Activated T-cell treated with anti-CD3 and anti-CD28 coated beads for 24 hours (primary cell): ENCODE results near the gene PLEKHG3.

Source experiments
- DNase-seq: peaks from one replicate; pipeline ENCODE4 v3.0.0-alpha.2; 2020; ENCODE audit warnings: low read depth

The PLEKHG3 gene

GRCh38 chr14:64726585-64726890, 22.3 kb downstream of the PLEKHG3 start:
- DNase-seq = no peak

GRCh38 chr14:64727551-64728071, 23.4 kb downstream of the PLEKHG3 start:
- no peak for DNase-seq

- no peak for DNase-seq
These were observed 23.9 kb downstream of the PLEKHG3 start for GRCh38 chr14:64728106-64728505.

GRCh38 chr14:64728856-64729255, 24.6 kb downstream of the PLEKHG3 start:
- DNase-seq = no peak

GRCh38 chr14:64729386-64730060, 25.3 kb downstream of the PLEKHG3 start:
- DNase-seq = no peak

GRCh38 chr14:64730061-64730440, 25.8 kb downstream of the PLEKHG3 start:
- DNase-seq = no peak

DNA sequence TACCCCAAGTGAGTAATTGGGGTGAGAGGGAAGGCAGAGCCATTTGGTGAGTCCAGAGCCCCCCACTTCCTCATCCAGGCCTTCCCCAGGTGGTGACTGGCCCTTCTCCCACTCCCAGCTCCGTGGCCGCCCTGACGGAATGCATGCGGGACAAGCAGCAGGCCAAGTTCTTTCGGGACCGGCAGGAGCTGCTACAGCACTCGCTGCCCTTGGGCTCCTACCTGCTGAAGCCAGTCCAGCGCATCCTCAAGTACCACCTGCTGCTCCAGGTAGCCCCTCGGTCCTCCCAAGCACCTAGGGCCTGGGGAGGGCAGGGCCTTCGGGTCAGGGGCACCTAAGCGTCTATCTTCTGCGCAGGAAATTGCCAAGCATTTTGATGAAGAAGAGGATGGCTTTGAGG, 26.5 kb downstream of the PLEKHG3 start:
- no peak for DNase-seq

DNA sequence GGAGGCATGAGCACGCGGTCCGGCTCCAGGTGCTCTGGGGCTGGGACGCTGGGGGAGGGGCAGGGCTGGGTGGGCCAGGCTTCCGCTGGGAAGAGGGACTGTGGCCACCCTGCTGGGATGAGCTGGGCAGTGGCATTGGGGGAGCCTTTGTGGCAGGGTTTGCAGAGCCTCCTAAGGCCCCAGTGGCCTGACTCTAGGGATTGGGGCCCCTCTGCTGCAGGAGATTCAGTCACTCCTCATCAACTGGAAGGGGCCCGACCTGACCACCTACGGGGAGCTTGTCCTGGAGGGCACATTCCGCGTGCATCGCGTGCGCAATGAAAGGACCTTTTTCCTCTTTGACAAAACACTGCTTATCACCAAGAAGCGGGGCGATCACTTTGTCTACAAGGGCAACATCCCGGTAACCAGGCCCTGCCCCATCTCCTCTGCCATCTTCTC, 26.9 kb downstream of the PLEKHG3 start:
- no peak for DNase-seq

DNA sequence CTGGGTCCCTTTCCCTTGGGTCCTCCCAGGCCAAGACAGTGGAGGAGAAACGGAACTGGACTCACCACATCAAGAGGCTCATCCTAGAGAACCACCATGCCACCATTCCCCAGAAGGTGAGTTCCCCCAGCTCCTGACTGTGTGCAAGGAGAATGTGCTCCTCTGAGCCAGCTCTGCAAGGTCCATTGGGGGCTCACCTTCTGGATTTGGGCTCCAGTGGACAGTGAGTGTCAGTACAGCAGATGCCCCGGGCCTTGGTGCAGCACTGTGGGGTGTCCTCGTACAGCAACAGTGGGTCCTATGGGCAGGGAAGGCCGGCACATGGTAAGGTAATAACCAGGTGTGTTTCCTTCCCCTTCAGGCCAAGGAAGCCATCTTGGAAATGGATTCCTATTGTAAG, 27.8 kb downstream of the PLEKHG3 start:
- no peak for DNase-seq

GRCh38 chr14:64732536-64733120, 28.4 kb downstream of the PLEKHG3 start:
- DNase-seq = no peak

GRCh38 chr14:64733321-64733720, 29.1 kb downstream of the PLEKHG3 start:
- DNase-seq = no peak

DNA sequence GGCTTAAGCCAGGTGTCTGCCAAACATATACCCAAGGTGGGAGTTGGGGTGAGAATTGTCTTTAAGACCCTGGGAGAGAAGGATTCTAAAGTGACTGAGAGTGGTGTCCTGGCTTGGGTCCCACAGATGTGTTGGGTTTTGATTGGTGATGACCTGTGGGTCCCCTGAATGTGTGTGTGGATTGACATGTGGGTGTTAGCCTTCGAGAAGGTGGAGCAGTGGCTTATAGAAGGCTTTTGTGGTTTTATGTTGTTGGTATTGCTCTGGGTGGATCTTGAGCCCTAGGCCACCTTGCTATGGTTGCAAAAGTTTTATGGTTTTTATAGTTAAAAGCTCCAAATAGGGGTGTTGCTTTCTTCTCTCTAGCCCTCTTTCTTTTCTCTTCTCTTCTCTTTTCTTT, 29.7 kb downstream of the PLEKHG3 start:
- DNase-seq = no peak

- DNase-seq = no peak
These were observed 30.8 kb downstream of the PLEKHG3 start for GRCh38 chr14:64734990-64735389.

GRCh38 chr14:64736271-64737169, 32.3 kb downstream of the PLEKHG3 start:
- DNase-seq = no peak

DNA sequence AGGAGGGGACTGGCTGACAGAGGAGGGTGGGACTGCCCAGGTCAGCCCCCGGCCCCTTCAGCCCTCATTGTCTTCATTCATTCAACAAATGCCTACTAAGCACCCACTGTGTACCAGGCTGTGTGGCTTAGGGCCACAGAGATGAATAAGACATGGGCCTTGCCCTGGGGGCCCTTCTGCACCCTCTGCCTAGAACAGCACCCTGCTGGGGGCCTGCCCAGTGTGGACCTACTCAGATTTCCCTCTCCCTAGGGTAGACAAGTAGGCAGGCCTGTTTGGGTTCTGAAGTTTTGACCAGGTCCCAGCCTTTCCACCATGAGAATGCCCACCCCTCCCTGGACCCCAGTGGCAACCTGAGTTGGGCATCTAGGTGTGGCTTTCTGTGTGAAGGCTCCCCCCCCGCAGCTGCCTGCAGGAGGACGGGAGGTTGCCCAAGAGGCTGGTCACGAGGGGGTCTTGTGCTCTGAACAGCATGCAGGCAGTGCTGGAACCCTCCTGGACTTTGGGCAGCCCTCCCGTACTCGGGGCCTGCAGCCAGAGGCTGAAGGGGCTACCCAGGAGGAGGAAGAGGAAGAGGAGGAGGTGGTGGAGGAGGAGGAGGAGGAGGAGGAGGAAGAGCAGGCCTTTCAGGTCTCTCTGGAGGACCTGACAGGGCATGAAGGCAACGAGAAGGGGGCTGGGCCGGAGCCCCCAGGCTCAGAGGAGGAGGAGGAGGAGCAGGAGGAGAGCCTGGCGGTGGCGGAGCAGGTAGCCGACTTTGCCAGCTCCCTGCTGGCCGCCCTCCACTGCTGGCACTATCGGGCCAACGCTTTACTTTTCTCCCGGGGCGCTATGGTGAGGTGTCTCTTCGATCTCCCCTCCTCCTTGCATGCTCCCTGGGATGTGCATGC, 33.4 kb downstream of the PLEKHG3 start:
- no peak for DNase-seq

DNA sequence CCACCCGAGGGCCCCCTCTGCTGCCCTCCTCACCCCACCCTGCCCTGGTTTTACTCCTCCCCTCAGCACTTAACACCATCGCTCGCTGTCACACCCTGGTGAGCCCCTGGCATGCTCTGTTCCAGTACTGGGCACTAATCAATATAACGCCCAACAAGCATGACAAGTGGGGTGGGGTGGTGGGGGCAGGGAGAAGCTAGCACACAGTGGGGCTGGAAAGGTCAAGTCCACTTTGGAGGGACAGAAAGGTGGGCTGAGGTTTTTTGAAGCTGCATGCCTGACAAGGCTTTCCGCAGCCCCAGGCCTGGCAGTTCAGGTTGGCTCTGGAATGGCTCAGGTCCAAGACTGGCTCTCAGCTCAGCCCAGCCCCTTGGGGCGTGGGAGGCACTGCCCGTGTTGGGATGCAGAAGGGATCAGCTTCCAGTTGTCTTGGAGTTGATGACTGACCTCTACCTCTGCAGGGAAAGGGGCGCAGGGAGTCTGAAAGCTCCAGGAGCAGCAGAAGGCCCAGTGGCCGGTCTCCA, 34.1 kb downstream of the PLEKHG3 start:
- no peak for DNase-seq

GRCh38 chr14:64741200-64741599, 37.0 kb downstream of the PLEKHG3 start:
- DNase-seq = no peak

DNA sequence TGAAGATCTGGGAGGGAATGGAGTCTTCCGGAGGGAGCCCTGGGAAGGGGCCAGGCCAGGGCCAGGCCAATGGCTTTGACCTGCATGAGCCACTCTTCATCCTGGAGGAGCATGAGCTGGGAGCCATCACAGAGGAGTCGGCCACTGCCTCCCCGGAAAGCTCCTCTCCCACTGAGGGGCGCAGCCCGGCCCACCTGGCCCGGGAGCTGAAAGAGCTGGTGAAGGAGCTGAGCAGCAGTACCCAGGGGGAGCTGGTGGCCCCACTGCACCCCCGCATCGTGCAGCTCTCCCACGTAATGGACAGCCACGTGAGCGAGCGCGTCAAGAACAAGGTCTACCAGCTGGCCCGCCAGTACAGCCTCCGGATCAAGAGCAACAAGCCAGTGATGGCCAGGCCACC, 37.7 kb downstream of the PLEKHG3 start:
- DNase-seq = no peak

DNA sequence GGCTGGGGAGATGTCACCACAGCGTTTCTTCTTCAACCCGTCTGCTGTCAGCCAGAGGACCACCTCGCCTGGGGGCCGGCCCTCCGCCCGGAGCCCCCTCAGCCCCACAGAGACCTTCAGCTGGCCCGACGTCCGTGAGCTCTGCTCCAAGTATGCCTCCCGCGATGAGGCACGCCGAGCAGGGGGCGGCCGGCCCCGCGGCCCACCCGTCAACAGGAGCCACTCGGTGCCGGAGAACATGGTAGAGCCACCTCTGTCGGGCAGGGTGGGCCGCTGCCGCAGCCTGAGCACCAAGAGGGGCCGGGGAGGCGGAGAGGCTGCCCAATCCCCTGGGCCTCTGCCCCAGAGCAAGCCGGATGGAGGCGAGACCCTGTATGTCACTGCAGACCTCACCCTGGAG, 38.8 kb downstream of the PLEKHG3 start:
- no peak for DNase-seq

DNA sequence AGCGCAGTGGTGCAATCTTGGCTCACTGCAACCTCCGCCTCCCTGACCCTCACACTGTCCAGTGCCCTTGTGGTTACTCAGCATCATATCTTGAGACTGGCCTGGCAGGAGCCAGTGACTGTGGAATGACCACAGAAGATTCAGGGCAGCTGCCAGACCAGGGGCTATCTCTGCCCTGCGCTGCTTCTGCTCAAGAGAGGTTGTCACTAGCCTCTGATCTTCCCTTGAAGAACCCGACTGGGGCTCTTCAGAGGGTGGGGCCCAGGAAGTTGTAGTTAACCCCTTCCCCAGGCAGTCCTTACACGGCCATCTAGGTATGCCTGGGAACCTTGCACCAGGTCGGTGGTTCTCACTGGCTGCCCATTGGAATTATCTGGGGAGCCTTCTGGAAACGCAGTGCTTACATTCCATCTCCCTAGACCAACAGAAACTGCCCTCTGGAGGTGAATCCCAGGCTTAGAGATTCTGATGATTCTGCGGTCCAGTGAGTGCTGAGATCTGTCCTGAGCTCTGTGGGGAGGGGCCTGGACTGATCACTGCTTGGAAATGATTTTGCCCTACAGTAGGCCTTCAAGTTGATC, 41.4 kb downstream of the PLEKHG3 start:
- DNase-seq = no peak
